ENCODE data around the gene SSR3.

SSR3 gene

GRCh38 chr3:156535162-156535627 lies 19.7 kb downstream of the SSR3 start:
- DNase-seq: peak; percentile 97

- DNase-seq: no peak
These were observed 21.7 kb downstream of the SSR3 start for GRCh38 chr3:156533205-156533604.

GRCh38 chr3:156532730-156533129 lies 22.2 kb downstream of the SSR3 start:
- DNase-seq: no peak

- no peak for DNase-seq
These were observed 23.9 kb downstream of the SSR3 start for GRCh38 chr3:156530980-156531379.

- no peak for DNase-seq
These were observed 27.9 kb downstream of the SSR3 start for GRCh38 chr3:156527060-156527459.

GRCh38 chr3:156525808-156526207 lies 29.1 kb downstream of the SSR3 start:
- no peak for DNase-seq

GRCh38 chr3:156522673-156523072 lies 32.2 kb downstream of the SSR3 start:
- no peak for DNase-seq

- no peak for DNase-seq
These were observed 35.2 kb downstream of the SSR3 start for GRCh38 chr3:156519758-156520162.

GRCh38 chr3:156518726-156519125 lies 36.2 kb downstream of the SSR3 start:
- no peak for DNase-seq

GRCh38 chr3:156516961-156517360 lies 38.0 kb downstream of the SSR3 start:
- no peak for DNase-seq

- DNase-seq: no peak
These were observed 38.6 kb downstream of the SSR3 start for GRCh38 chr3:156516284-156516683.

GRCh38 chr3:156513619-156514018 lies 41.3 kb downstream of the SSR3 start:
- no peak for DNase-seq

GRCh38 chr3:156511987-156512677 lies 42.8 kb downstream of the SSR3 start:
- no peak for DNase-seq

GRCh38 chr3:156509189-156510174 lies 45.4 kb downstream of the SSR3 start:
- peak; percentile 55 for DNase-seq

GRCh38 chr3:156507285-156507684 lies 47.6 kb downstream of the SSR3 start:
- no peak for DNase-seq

- DNase-seq: no peak
These were observed 56.6 kb downstream of the SSR3 start for GRCh38 chr3:156498307-156498706.

- DNase-seq: no peak
These were observed 57.6 kb downstream of the SSR3 start for GRCh38 chr3:156497326-156497725.

GRCh38 chr3:156495816-156496215 lies 59.1 kb downstream of the SSR3 start:
- DNase-seq: no peak

- DNase-seq: no peak
These were observed 61.0 kb downstream of the SSR3 start for GRCh38 chr3:156493887-156494286.

- no peak for DNase-seq
These were observed 62.1 kb downstream of the SSR3 start for GRCh38 chr3:156492801-156493261.

- no peak for DNase-seq
These were observed 63.7 kb downstream of the SSR3 start for GRCh38 chr3:156491192-156491591.
